Activated T-helper 2 cell treated with anti-CD3 and anti-CD28 coated beads, Interferon-gamma antibody, Interleukin-2, Interleukin-4, amounts not matched to agents 10 μg/mL and 5 μg/mL and 100 μg/mL, durations not matched to agents 14 hours and 24 hours and 36 hours (primary cell): Measurements from ENCODE around the gene IGF2BP2. TPM values are rescaled to one million over a fixed set of nuclear protein-coding genes. Genes with fewer than 3 reads are reported as not detected.
"Not testable (repeated sequence)": the region's sequence is repeated elsewhere in the genome, so short reads cannot be mapped to it uniquely, and the experiment has no call there.

Experiments
- DNase-seq: peaks from one replicate; pipeline ENCODE4 v3.0.0; 2021; ENCODE audit warnings: low spot score
- H3K27ac Mint-ChIP-seq: one replicate; pipeline ENCODE4 v1.8.0; 2021; ENCODE audit warnings: mixed read lengths
- H3K27me3 Mint-ChIP-seq: one replicate; pipeline ENCODE4 v1.8.0; 2021; ENCODE audit warnings: low read depth, mixed read lengths
- H3K36me3 Mint-ChIP-seq: one replicate; pipeline ENCODE4 v1.8.0; 2021; ENCODE audit warnings: low read depth, mixed read lengths
- H3K4me1 Mint-ChIP-seq: one replicate; pipeline ENCODE4 v1.8.0; 2021; ENCODE audit warnings: low read depth, mixed read lengths
- H3K4me3 Mint-ChIP-seq: one replicate; pipeline ENCODE4 v1.8.0; 2021; ENCODE audit warnings: low read depth, mild to moderate bottlenecking, moderate library complexity, mixed read lengths
- H3K9me3 Mint-ChIP-seq: one replicate; pipeline ENCODE4 v1.8.0; 2021; ENCODE audit warnings: mixed read lengths
- intact Hi-C: fragments of 100-400 bp; cut with micrococcal nuclease; formaldehyde crosslinking; loops from one replicate; pipeline ENCODE4 v1.15.1; 2023
- total RNA-seq: library from RNA; stranded (reverse); gene quantifications from 2 replicates; pipeline ENCODE4 v1.2.3, GENCODE V29; 2022

IGF2BP2 gene
- 0.05 and 1.6 TPM in 2 replicates for total RNA-seq

DNA sequence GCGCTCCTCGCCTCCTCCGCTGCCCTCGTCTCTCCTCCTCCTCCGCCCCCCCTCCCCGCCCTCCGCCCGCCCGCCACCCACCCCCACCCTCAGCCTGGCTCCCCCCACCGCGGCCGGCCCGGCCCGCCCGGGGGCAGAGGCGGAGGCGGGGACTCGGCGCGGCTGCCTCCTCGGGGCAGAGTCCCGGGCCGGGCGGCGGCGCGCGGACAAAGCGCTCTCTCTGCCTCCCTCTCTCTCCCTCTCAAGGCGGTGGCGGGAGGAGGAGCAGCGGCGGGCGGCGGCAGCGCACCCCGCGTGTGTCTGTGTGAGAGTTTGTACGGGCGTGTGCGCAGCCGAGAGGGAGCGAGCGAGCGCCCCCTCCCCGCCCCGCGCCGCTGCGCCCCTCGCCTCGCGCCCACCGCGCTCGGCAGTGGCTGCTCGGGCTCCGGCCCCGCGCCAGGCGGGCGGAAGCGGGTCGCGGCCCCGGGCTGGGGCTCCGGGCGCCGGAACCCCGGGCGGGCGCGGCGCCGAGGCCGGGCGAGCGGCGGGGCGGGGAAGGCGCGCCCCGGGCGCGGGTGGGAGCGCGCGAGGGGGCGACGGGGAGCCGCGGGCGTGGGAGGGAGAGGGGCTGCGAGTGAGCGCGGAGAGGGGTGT is at the start of gene IGF2BP2:
IGF2BP2 (minus strand) TSS at position 37 of the 633 bp plus-strand sequence. CDS start 82 bp downstream, outside the sequence.
- Mint-ChIP-seq H3K27me3 (peaks cover 75% of the 10 kb centered on the region), H3K9me3 (no peaks in the 10 kb centered on the region), H3K4me3 (peak within 1 kb of the TSS; percentile 75), H3K36me3 (no peaks in the 10 kb centered on the region), H3K4me1 (peaks cover 10% of the 10 kb centered on the region), H3K27ac (no peak within 1 kb of the TSS)
- DNase-seq = peak; percentile 46
- intact Hi-C loops = loop anchor here (10.0 kb wide), 1 partner anchor 110 kb away; the partner anchor contains the start of gene TRA2B

DNA sequence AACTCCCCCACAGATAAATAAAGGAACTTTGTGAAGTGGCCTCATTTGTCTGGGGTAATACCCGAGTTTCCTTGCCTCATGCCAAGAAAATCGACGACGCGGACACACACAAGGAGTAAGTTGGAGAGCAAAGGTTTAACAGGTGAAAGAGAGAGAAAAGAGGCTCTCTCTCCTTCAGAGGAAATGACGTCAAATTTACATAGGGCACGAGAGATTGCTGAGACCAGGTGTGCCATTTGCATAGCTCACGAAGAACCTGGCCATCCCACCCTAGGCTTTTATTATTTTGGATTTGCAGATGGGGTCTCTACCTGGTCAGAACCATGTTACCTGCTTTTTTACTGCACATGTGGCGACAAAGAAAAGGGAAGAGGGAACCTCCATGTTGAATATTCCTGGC is 49.3 kb upstream of the IGF2BP2 start:
- intact Hi-C loops = no loop called here
- H3K4me1 Mint-ChIP-seq = no peaks in the 10 kb centered on the region
- H3K27me3 Mint-ChIP-seq = peaks cover 2% of the 10 kb centered on the region
- no peaks in the 10 kb centered on the region for H3K36me3 Mint-ChIP-seq
- H3K4me3 Mint-ChIP-seq = no peak overlapping the region
- DNase-seq = no peak
- H3K9me3 Mint-ChIP-seq = no peaks in the 10 kb centered on the region
- H3K27ac Mint-ChIP-seq = no peak overlapping the region

GRCh38 chr3:185867650-185868049 is 42.8 kb upstream of the IGF2BP2 start:
- no peak overlapping the region for H3K27ac Mint-ChIP-seq
- no peaks in the 10 kb centered on the region for H3K36me3 Mint-ChIP-seq
- DNase-seq = no peak
- H3K4me1 Mint-ChIP-seq = no peaks in the 10 kb centered on the region
- intact Hi-C loops = no loop called here
- H3K27me3 Mint-ChIP-seq = peaks cover 17% of the 10 kb centered on the region
- H3K4me3 Mint-ChIP-seq = no peak overlapping the region
- no peaks in the 10 kb centered on the region for H3K9me3 Mint-ChIP-seq

GRCh38 chr3:185866995-185867394 is 42.2 kb upstream of the IGF2BP2 start:
- no peak for DNase-seq
- H3K27ac Mint-ChIP-seq = no peak overlapping the region
- no peaks in the 10 kb centered on the region for H3K9me3 Mint-ChIP-seq
- no peaks in the 10 kb centered on the region for H3K36me3 Mint-ChIP-seq
- H3K27me3 Mint-ChIP-seq = peaks cover 17% of the 10 kb centered on the region
- H3K4me3 Mint-ChIP-seq = no peak overlapping the region
- intact Hi-C loops = no loop called here
- H3K4me1 Mint-ChIP-seq = no peaks in the 10 kb centered on the region

DNA sequence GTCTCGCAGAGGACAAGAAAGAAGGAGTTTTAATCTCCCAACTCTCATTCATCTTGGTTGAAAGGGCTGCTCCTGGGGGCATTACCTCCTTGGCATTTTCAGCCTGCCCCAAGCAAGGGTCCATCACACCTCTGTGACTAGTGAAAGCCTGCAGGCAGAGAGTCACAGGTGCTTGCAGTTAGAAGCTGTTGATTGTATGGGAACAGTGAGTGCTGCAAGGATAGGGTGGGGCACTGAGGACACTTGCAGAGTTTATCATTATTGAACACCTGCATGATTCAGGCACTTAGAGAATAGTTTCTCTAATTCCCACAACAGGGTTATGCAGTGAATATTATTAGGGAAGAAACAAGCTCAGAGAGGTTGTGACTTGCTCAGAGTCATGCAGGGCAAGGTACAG is 41.7 kb upstream of the IGF2BP2 start:
- Mint-ChIP-seq H3K27ac (no peak overlapping the region), H3K4me1 (no peaks in the 10 kb centered on the region), H3K36me3 (no peaks in the 10 kb centered on the region), H3K27me3 (peaks cover 17% of the 10 kb centered on the region), H3K4me3 (no peak overlapping the region), H3K9me3 (no peaks in the 10 kb centered on the region)
- intact Hi-C loops = no loop called here
- DNase-seq = no peak

DNA sequence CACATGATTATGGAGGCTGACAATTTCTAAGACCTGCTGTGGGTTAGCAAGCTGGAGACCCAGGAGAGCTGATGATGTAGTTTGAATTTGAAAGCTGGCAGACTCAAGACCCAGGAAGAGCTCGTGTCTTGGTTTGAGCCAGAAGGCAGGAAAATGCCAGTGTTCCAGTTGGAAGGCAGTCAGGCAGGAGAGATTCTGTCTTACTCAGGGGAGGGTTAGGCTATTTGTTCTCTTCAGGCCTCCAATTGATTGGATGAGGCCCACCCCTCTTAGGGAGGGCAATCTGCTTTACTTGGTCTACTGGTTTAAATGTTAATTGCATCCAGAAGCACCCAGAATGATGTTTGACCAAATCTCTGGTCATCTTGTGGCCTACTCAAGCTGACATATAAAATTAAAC is 40.4 kb upstream of the IGF2BP2 start:
- Mint-ChIP-seq H3K4me3 (no peak overlapping the region), H3K9me3 (no peaks in the 10 kb centered on the region), H3K36me3 (no peaks in the 10 kb centered on the region), H3K4me1 (no peaks in the 10 kb centered on the region), H3K27me3 (peaks cover 17% of the 10 kb centered on the region), H3K27ac (no peak overlapping the region)
- DNase-seq = no peak
- intact Hi-C loops = no loop called here

GRCh38 chr3:185864767-185865166 is 39.9 kb upstream of the IGF2BP2 start:
- Mint-ChIP-seq H3K9me3 (no peaks in the 10 kb centered on the region), H3K4me3 (no peak overlapping the region), H3K4me1 (no peaks in the 10 kb centered on the region), H3K27me3 (peaks cover 17% of the 10 kb centered on the region), H3K36me3 (no peaks in the 10 kb centered on the region), H3K27ac (no peak overlapping the region)
- DNase-seq = no peak
- intact Hi-C loops = no loop called here

- no peak for DNase-seq
- Mint-ChIP-seq H3K9me3 (no peaks in the 10 kb centered on the region), H3K27me3 (peaks cover 14% of the 10 kb centered on the region), H3K36me3 (no peaks in the 10 kb centered on the region), H3K27ac (no peak overlapping the region), H3K4me3 (no peak overlapping the region), H3K4me1 (no peaks in the 10 kb centered on the region)
- intact Hi-C loops = no loop called here
Measured at GRCh38 chr3:185862920-185863319, 38.1 kb upstream of the IGF2BP2 start.

- Mint-ChIP-seq H3K36me3 (no peaks in the 10 kb centered on the region), H3K9me3 (peaks cover 12% of the 10 kb centered on the region), H3K27me3 (peaks cover 9% of the 10 kb centered on the region), H3K4me1 (no peaks in the 10 kb centered on the region), H3K4me3 (no peak overlapping the region), H3K27ac (no peak overlapping the region)
- DNase-seq = no peak
- intact Hi-C loops = no loop called here
Measured at GRCh38 chr3:185859294-185859972, 34.6 kb upstream of the IGF2BP2 start.

- intact Hi-C loops = no loop called here
- Mint-ChIP-seq H3K36me3 (no peaks in the 10 kb centered on the region), H3K4me3 (no peak overlapping the region), H3K4me1 (no peaks in the 10 kb centered on the region), H3K9me3 (peaks cover 12% of the 10 kb centered on the region), H3K27me3 (peaks cover 9% of the 10 kb centered on the region), H3K27ac (no peak overlapping the region)
- DNase-seq = no peak
Measured at GRCh38 chr3:185858502-185859225, 33.8 kb upstream of the IGF2BP2 start.

GRCh38 chr3:185857208-185857607 is 32.4 kb upstream of the IGF2BP2 start:
- no peak for DNase-seq
- intact Hi-C loops = no loop called here
- H3K36me3 Mint-ChIP-seq = no peaks in the 10 kb centered on the region
- no peak overlapping the region for H3K27ac Mint-ChIP-seq
- H3K4me3 Mint-ChIP-seq = no peak overlapping the region
- H3K9me3 Mint-ChIP-seq = peaks cover 12% of the 10 kb centered on the region
- peaks cover 9% of the 10 kb centered on the region for H3K27me3 Mint-ChIP-seq
- H3K4me1 Mint-ChIP-seq = no peaks in the 10 kb centered on the region

DNA sequence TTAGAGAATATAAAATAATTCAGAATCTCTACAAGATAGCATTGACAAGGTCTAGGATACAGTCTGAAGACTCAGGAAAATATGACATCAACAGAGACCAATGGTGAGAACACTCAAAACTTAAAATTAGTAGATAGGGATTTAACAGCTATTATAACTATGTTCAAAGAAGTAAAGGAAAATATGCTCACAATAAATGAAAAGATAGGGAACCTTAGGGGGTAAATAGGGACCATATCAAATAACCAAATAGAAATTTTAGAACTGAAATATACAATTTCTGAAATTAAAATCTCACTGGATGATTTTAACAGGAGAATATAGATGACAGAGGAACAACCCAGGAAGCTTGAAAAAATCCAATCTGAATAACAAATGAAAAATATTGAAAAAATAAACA is 31.8 kb upstream of the IGF2BP2 start:
- Mint-ChIP-seq H3K27ac (no peak overlapping the region), H3K4me3 (no peak overlapping the region), H3K36me3 (no peaks in the 10 kb centered on the region), H3K4me1 (no peaks in the 10 kb centered on the region), H3K9me3 (peaks cover 12% of the 10 kb centered on the region), H3K27me3 (peaks cover 9% of the 10 kb centered on the region)
- intact Hi-C loops = no loop called here
- no peak for DNase-seq

GRCh38 chr3:185853771-185854170 is 28.9 kb upstream of the IGF2BP2 start:
- intact Hi-C loops, H3K4me1 Mint-ChIP-seq, H3K27me3 Mint-ChIP-seq, H3K4me3 Mint-ChIP-seq, H3K27ac Mint-ChIP-seq, H3K36me3 Mint-ChIP-seq, DNase-seq: not testable (repeated sequence)
- peaks cover 12% of the 10 kb centered on the region for H3K9me3 Mint-ChIP-seq
